Endothelial cell of umbilical vein (primary cell): ENCODE results near the gene AAR2.

Experiments used
- CTCF ChIP-seq, 2 donors: IDR thresholded peaks; 1 replicate in 1 of 2; 2 replicates in 1 of 2; pipeline ENCODE4 v1.5.1; 2011; ENCODE audit warnings: low read length in 2 of 2, mild to moderate bottlenecking in 2 of 2, moderate library complexity in 2 of 2, control low read depth in 1 of 2, inconsistent platforms in 1 of 2, low read depth in 1 of 2; ENCODE audit not compliant: insufficient read depth in 1 of 2; ENCODE audit errors: extremely low read depth in 1 of 2
- EZH2 ChIP-seq: IDR thresholded peaks from 2 replicates; pipeline ENCODE4 v1.6.1; 2012; ENCODE audit warnings: borderline replicate concordance, low read depth, mild to moderate bottlenecking, moderate library complexity, low read length, inconsistent platforms; ENCODE audit not compliant: severe bottlenecking
- POLR2AphosphoS5 ChIP-seq: IDR thresholded peaks from 2 replicates; pipeline ENCODE4 v1.6.1; 2012; ENCODE audit warnings: low read depth, mild to moderate bottlenecking, control low read depth, low read length, moderate library complexity; ENCODE audit not compliant: insufficient read depth

DNA sequence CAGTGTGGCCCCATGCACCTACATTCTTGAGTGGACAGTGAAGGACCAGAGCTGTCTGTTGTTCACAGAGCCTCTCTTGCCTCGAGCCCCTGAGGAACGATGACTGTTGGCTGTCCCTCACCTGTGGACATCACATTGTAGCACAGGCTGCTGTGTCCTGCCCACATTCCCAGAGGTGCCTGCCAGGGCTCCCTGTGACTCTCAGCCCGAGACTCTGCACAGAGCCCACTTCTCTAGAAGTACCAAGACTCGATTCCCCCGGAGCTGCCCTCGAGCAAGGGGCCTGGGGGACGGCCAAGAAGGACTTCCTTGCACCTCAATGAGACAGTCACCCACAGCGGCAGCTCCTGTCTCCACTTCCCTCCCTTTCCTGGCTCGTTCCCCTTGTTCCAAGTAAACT, 41.3 kb downstream of the AAR2 start:
- TF ChIP-seq EZH2 = no peak
- TF ChIP-seq CTCF (IDR thresholded peaks at IDR 0.05; ENCODE audit: extremely low read depth in 1 of 2, insufficient read depth in 1 of 2, low read depth in 1 of 2, low read length in 2 of 2) = no peak
- TF ChIP-seq POLR2AphosphoS5 = no peak
